Mucosa of rectum (tissue), 2 donors: ENCODE results near the gene IGFBP1.
"Not testable (repeated sequence)": the region's sequence is repeated elsewhere in the genome, so short reads cannot be mapped to it uniquely, and the experiment has no call there.

Experiments used
- H3K27ac ChIP-seq, 2 donors: one replicate each; pipeline ENCODE4 v1.7.0; 2013; ENCODE audit warnings: inconsistent platforms in 2 of 2, low read depth in 2 of 2, low read length in 2 of 2
- H3K27me3 ChIP-seq, 2 donors: one replicate each; pipeline ENCODE4 v1.7.0; 2013; ENCODE audit warnings: low read length in 2 of 2; ENCODE audit not compliant: control insufficient read depth in 2 of 2, insufficient read depth in 2 of 2
- H3K36me3 ChIP-seq, 2 donors: one replicate each; pipeline ENCODE4 v1.7.0; 2013; ENCODE audit warnings: low read length in 2 of 2; ENCODE audit not compliant: control insufficient read depth in 2 of 2, insufficient read depth in 2 of 2
- H3K4me1 ChIP-seq, 2 donors: one replicate each; pipeline ENCODE4 v1.7.0; 2013; ENCODE audit warnings: low read length in 2 of 2, mild to moderate bottlenecking in 1 of 2; ENCODE audit not compliant: control insufficient read depth in 2 of 2, insufficient read depth in 2 of 2
- H3K4me3 ChIP-seq, 2 donors: one replicate each; pipeline ENCODE4 v1.7.0; 2013; ENCODE audit warnings: low read length in 2 of 2
- H3K9ac ChIP-seq, 2 donors: one replicate each; pipeline ENCODE4 v1.7.0; 2013; ENCODE audit warnings: low read length in 2 of 2, low read depth in 1 of 2, mild to moderate bottlenecking in 1 of 2
- H3K9me3 ChIP-seq, 2 donors: one replicate each; pipeline ENCODE4 v1.7.0; 2013; ENCODE audit warnings: low read length in 2 of 2; ENCODE audit not compliant: control insufficient read depth in 2 of 2
- donor health status: healthy.
- donor health status: Normal muscosa, but diverticular disease.

The IGFBP1 gene

GRCh38 chr7:45888185-45888992 is at the start of gene IGFBP1:
Gene IGFBP1, plus strand, starts transcription at chr7:45888488. Its CDS starts 165 bp downstream, at chr7:45888653.
- Histone ChIP-seq H3K4me1 (no peaks in the 10 kb centered on the region), H3K4me3 (no peak within 1 kb of the TSS), H3K27ac (no peak within 1 kb of the TSS), H3K27me3 (peaks cover 23 to 26% of the 10 kb centered on the region in 2 donors), H3K9ac (no peak within 1 kb of the TSS), H3K36me3 (no peaks in the 10 kb centered on the region), H3K9me3 (no peaks in the 10 kb centered on the region)

DNA sequence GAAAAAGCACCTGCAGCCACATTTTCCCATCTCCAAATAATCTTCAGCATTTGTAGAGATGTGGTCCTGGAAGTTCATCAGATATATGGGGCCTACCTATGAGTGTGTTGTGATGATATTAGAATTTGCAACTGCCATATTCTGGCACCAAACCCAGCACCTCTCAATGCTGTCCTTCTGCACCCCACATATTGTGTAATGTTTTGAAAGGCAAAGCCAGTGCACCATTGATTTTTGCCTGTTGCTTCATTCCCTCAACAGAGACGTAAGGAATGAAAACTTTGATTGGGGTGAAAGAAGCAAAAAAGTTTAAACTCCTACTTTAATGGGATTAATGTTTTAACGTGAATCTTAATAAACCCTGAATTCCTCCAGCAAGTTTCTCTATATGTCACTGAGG is 49.4 kb upstream of the IGFBP1 start:
- not testable (repeated sequence) for H3K4me3 ChIP-seq, H3K36me3 ChIP-seq, H3K27ac ChIP-seq, H3K9me3 ChIP-seq, H3K4me1 ChIP-seq, H3K27me3 ChIP-seq, H3K9ac ChIP-seq

DNA sequence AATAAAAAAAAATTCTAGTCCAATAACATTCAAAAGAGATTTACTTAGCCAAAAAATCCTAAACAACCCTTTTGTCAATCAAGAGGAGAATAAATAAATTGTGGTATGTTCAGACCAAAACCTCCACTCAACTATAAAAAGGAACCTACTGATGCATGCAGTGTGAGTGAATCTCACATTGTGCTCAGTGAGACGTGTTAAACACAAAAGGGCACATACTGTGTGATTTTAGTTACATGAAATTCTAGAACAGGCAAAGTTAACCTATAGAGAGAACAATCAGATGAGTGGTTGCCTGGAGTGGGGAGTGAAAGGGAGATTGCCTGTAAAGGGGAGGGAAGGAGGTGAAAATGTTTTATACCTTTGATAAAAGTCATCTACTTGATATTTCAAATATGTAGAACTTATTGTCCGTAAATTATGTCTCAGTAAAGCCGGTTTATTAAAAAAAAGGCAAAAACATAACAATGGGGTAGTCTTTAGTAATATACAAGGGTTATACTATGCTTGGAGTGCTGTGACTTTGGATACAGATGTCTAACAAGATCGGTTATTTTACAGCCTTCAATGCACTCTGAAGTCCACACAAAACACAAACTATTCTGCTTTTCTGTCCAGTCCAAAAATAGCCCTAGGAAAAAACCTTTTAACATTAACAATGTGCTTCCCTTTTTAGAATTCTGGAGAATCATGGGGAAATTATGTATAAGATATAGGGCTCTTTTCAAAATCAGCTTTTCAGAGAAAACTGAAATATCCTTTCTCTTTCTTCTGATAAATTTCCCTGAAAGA is 46.2 kb upstream of the IGFBP1 start:
- not testable (repeated sequence) for H3K27ac ChIP-seq, H3K27me3 ChIP-seq, H3K4me1 ChIP-seq, H3K36me3 ChIP-seq, H3K4me3 ChIP-seq, H3K9ac ChIP-seq, H3K9me3 ChIP-seq

DNA sequence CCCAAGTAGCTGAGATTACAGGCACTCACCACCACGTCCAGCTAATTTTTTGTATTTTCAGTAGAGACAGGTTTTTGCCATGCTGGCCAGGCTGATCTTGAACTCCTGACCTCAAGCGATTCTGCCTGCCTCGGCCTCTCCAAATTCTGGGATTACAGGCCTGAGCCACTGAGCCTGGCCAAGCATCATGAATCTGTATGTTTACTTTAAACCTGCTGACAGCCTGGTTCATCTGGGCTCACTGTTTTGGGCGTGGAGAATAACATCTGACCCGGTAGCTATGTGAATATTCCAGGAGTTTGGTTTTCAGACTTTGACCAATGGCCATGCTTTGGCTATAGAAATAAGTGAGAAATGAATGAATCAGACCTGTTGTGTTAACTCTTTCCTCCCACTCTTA is 41.8 kb upstream of the IGFBP1 start:
- not testable (repeated sequence) for H3K4me1 ChIP-seq, H3K4me3 ChIP-seq, H3K27ac ChIP-seq, H3K36me3 ChIP-seq, H3K9me3 ChIP-seq, H3K27me3 ChIP-seq, H3K9ac ChIP-seq

- not testable (repeated sequence) for H3K27me3 ChIP-seq, H3K9me3 ChIP-seq, H3K4me3 ChIP-seq, H3K4me1 ChIP-seq, H3K27ac ChIP-seq, H3K36me3 ChIP-seq, H3K9ac ChIP-seq
Observed at GRCh38 chr7:45848734-45849133, 39.6 kb upstream of the IGFBP1 start.

DNA sequence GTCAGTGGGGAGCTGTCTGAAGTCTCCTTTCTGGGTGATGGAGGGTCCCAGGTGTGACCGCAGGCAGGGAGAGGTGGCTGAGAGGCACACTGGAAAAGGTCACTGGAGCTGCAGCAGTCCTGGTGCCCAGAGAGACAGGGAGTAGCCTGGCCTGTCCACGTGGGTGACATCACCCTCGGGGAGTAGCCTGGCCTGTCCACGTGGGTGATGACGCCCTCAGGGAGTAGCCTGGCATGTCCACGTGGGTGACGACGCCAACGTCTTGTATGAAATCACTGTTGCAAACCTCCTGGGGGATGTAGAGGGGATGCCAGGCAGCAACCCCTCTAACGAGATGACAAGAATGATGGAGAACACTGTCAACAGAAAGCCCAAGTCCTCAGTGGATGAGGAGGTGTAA is 35.3 kb upstream of the IGFBP1 start:
- H3K9ac ChIP-seq, H3K4me1 ChIP-seq, H3K9me3 ChIP-seq: not testable (repeated sequence)

DNA sequence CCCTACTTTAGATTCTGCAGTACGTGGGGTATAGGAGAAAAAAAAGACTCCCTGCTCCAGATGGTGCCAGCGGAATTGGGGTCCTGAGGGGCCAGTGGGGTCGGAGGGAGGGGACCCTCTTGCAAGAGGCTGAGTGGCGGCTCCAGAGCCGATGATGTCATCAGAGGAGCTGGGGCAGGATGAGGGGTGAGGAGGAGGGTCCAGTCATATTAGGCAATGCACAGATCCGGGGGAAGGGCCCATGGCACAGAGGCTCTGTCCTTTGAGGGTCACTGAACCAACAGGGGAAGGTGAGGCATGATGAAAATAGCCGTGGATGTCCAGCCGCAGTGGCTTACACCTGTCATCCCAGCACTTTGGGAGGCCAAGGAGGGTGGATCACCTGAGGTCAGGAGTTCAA is 34.8 kb upstream of the IGFBP1 start:
- H3K4me3 ChIP-seq, H3K9ac ChIP-seq, H3K27me3 ChIP-seq, H3K36me3 ChIP-seq, H3K4me1 ChIP-seq, H3K9me3 ChIP-seq, H3K27ac ChIP-seq: not testable (repeated sequence)

More for the DNA sequence above, 35.3 kb upstream of the IGFBP1 start:
- not testable (repeated sequence) for H3K4me3 ChIP-seq, H3K27ac ChIP-seq, H3K36me3 ChIP-seq, H3K27me3 ChIP-seq

GRCh38 chr7:45855680-45856079 is 32.6 kb upstream of the IGFBP1 start:
- H3K27ac ChIP-seq, H3K4me1 ChIP-seq, H3K9me3 ChIP-seq, H3K36me3 ChIP-seq, H3K4me3 ChIP-seq, H3K9ac ChIP-seq, H3K27me3 ChIP-seq: not testable (repeated sequence)

DNA sequence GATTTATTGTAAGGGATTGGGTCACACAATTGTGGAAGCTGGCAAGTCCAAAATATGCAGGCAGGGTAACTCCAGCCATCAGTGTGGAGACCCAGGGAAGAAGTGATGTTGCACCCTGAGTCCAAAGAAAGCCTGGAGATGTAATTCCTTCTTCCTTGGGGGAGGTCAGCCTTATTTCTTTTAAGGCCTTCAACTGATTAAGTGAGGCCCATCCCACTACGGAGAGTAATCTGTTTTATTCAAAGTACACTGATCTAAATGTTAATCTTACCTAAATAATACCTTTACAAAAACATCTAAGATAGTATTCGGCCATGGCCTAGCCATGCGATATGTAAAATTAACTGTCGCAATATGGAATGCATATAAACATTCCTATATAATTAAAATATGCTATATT is 31.4 kb upstream of the IGFBP1 start:
- not testable (repeated sequence) for H3K27ac ChIP-seq, H3K9me3 ChIP-seq, H3K4me1 ChIP-seq, H3K9ac ChIP-seq, H3K27me3 ChIP-seq, H3K36me3 ChIP-seq, H3K4me3 ChIP-seq

GRCh38 chr7:45863715-45864114 is 24.6 kb upstream of the IGFBP1 start:
- no peaks in the 10 kb centered on the region for H3K36me3 ChIP-seq
- no peak overlapping the region for H3K27ac ChIP-seq
- H3K4me1 ChIP-seq: no peaks in the 10 kb centered on the region
- peaks cover 0 to 5% of the 10 kb centered on the region in 2 donors for H3K27me3 ChIP-seq
- no peak overlapping the region for H3K9ac ChIP-seq
- no peak overlapping the region for H3K4me3 ChIP-seq
- no peaks in the 10 kb centered on the region for H3K9me3 ChIP-seq
